Sigmoid colon (tissue), 7 donors: Measurements from ENCODE around the gene PRDX4. TPM values are rescaled to one million over a fixed set of nuclear protein-coding genes. Genes with fewer than 3 reads are reported as not detected.

Experiments used
- DNase-seq: peaks from one replicate; pipeline ENCODE4 v3.0.0-alpha.2; 2019
- H3K27ac ChIP-seq, 4 donors: fragments of 200-600 bp; sonication (generic); one replicate each; pipeline ENCODE4 v1.5.1; 2016 to 2019; ENCODE audit warnings: mild to moderate bottlenecking in 1 of 4
- H3K27me3 ChIP-seq, 3 donors: fragments of 200-600 bp; sonication (generic); one replicate each; pipeline ENCODE4 v1.5.1; 2019; ENCODE audit warnings: mild to moderate bottlenecking in 1 of 3
- H3K36me3 ChIP-seq, 4 donors: fragments of 200-600 bp; sonication (generic); one replicate each; pipeline ENCODE4 v1.5.1; 2016 to 2019
- H3K4me1 ChIP-seq, 4 donors: fragments of 200-600 bp; sonication (generic); one replicate each; pipeline ENCODE4 v1.5.1; 2017 to 2019
- H3K4me3 ChIP-seq, 4 donors: fragments of 200-600 bp; sonication (generic); one replicate each; pipeline ENCODE4 v1.5.1; 2017 to 2019; ENCODE audit warnings: mild to moderate bottlenecking in 2 of 4, moderate library complexity in 1 of 4
- H3K9me3 ChIP-seq, 4 donors: fragments of 200-600 bp in 3 of 4; sonication (generic) in 3 of 4; one replicate each; pipeline versions ENCODE4 v1.5.1 to v1.6.1; 2013 to 2019
- EP300 ChIP-seq, 4 donors: sonication (generic); formaldehyde crosslinking; IDR thresholded peaks; one replicate each; pipeline ENCODE4 v1.6.1; 2017; ENCODE audit warnings: antibody characterized with exemption in 4 of 4
- POLR2A ChIP-seq, 2 donors: fragments of 450-650 bp; IDR thresholded peaks; one replicate each; pipeline ENCODE4 v1.6.1; 2016; ENCODE audit warnings: antibody characterized with exemption in 2 of 2, mild to moderate bottlenecking in 2 of 2, moderate library complexity in 2 of 2
- POLR2AphosphoS5 ChIP-seq, 4 donors: sonication (generic); formaldehyde crosslinking; IDR thresholded peaks; one replicate each; pipeline ENCODE4 v1.6.1; 2017; ENCODE audit warnings: antibody characterized with exemption in 4 of 4
- WGBS, 2 donors: extraction: QIAGEN DNeasy Blood & Tissue Kit; methylation state at CpG; one replicate each; pipeline ENCODE4 v1.1.7; 2013; 5-methylcytosine and 5-hydroxymethylcytosine counted together
- intact Hi-C: fragments of 100-400 bp; cut with DNase I; formaldehyde crosslinking; loops from one replicate; pipeline ENCODE4 v1.15.1; 2023
- polyA plus RNA-seq, 3 donors: library from polyadenylated mRNA; stranded (reverse); fragments of 200-250 nt; gene quantifications; one replicate each; pipeline ENCODE4 v1.2.3, GENCODE V29; 2013
- total RNA-seq, 4 donors: library from RNA; depleted of rRNA; stranded (reverse); fragments of >200 nt; gene quantifications; one replicate each; pipeline ENCODE4 v1.1.0, GENCODE V29; 2016
- TF ChIP-seq, protein P1 (sequence below), 4 experiments: fragments of 450-650 bp in 3 of 4; fragments of 200-600 bp in 1 of 4; IDR thresholded peaks; one replicate each; pipeline ENCODE4 v1.5.1; 2016 to 2019; ENCODE audit warnings: antibody characterized with exemption in 4 of 4, mild to moderate bottlenecking in 3 of 4, moderate library complexity in 2 of 4
- donor health status: healthy with polysubstance abuse.
- donor health status: Bipolar disorder and iron deficiency.
- donor health status: healthy.

The PRDX4 gene
- 10 to 100 TPM; 54.2 to 67.0 (median 57.2) TPM for total RNA-seq
- 10 to 100 TPM; 21.6 to 92.8 (median 25.2) TPM for polyA plus RNA-seq

DNA sequence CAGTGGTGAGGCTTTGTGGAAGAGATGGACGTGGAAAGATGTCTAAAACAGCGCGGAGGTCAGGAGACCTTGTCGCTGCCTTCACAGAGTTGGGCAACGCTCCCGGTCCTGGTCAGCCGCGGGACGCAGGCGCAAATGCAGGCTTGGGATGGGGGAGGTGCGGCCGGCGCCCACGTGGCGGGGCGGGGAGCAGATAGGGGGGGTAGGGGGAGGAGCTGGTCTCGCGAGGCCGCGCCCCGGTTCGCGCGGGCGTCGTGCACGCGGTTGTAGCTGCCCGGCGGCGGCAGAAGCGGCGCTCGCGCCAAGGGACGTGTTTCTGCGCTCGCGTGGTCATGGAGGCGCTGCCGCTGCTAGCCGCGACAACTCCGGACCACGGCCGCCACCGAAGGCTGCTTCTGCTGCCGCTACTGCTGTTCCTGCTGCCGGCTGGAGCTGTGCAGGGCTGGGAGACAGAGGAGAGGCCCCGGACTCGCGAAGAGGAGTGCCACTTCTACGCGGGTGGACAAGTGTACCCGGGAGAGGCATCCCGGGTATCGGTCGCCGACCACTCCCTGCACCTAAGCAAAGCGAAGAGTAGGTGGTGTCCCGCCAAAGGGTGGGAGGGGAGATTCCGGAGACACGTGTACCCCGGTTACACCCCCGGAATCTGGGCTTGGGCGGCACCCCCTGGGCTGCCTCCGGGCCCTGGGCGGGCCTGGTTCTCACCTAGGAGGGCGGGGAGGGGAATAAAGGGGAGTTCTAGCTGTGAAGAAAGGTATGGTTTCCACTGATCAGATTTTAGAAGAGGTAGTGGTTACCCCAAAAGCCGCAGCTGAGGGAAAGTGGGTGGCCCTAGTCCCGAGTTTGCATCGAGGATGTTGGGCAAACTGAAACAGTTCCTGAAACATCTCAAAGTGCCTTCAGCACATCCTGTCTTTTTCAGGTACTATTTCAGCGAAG is at the start of gene PRDX4:
Gene PRDX4, plus strand, starts transcription at position 255 of the 939 bp plus-strand sequence. Its CDS starts 78 bp downstream, at position 333.
- Histone ChIP-seq H3K4me1 (peaks cover 0 to 16% (median 2%) of the 10 kb centered on the region in 4 donors), H3K27ac (peak within 1 kb of the TSS; percentile 75 to 82 (median 80)), H3K4me3 (peak within 1 kb of the TSS; percentile 47 to 67 (median 66)), H3K9me3 (no peaks in the 10 kb centered on the region), H3K27me3 (no peaks in the 10 kb centered on the region), H3K36me3 (peaks cover 0 to 8% (median 0%) of the 10 kb centered on the region in 4 donors)
- DNase-seq, result peak; percentile 96
- intact Hi-C loops, result loop anchor here (5.0 to 10.0 kb wide), 2 partner anchors 237 to 1025 kb away; partner anchors contain the start of genes APOO, CXorf58 and POLA1
- TF ChIP-seq, protein P1, sequence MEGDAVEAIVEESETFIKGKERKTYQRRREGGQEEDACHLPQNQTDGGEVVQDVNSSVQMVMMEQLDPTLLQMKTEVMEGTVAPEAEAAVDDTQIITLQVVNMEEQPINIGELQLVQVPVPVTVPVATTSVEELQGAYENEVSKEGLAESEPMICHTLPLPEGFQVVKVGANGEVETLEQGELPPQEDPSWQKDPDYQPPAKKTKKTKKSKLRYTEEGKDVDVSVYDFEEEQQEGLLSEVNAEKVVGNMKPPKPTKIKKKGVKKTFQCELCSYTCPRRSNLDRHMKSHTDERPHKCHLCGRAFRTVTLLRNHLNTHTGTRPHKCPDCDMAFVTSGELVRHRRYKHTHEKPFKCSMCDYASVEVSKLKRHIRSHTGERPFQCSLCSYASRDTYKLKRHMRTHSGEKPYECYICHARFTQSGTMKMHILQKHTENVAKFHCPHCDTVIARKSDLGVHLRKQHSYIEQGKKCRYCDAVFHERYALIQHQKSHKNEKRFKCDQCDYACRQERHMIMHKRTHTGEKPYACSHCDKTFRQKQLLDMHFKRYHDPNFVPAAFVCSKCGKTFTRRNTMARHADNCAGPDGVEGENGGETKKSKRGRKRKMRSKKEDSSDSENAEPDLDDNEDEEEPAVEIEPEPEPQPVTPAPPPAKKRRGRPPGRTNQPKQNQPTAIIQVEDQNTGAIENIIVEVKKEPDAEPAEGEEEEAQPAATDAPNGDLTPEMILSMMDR (IDR thresholded peaks at IDR 0.05), result no peak
- peak in 1 of 4 donors; percentile 55 for TF ChIP-seq EP300 (IDR thresholded peaks at IDR 0.05)
- peak in 3 of 4 donors; percentile 69 to 81 (median 78) for TF ChIP-seq POLR2AphosphoS5 (IDR thresholded peaks at IDR 0.05)
- peak in 1 of 2 donors; percentile 18 for TF ChIP-seq POLR2A (IDR thresholded peaks at IDR 0.05)
- 0% methylated on average over 73 of the region's 73 CpGs for WGBS, 2 donors

DNA sequence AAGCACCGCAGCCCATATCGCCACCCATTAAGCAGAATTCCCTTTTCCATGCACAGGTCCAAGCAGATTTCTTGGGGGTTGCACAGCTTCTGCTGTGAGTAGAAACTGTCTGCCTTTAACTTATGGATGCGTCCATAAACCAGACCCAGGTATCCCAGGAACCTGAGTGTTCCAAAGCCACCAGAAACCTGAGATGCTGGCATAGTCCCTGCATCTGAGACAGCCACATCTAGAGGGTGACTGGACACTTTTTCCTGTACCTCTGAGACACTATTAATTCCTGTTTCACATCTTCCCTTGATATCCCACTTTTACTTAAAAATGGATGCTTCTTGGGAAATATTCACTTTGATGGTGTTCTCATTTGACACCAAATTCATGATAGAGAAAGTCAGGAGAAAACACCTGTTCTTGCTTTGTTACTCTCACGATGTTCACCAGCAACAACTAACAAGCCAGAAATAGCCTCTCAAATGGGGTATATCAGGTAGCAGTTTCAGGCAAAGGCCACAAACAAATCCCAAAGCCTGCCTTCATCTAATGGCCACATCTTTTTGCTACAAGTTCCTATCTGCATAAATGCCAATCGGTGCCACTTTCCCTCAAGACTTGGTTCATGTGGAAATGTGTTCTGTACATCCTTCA is 45.5 kb upstream of the PRDX4 start:
- DNase-seq, result no peak

GRCh38 chrX:23623797-23624196 is 43.5 kb upstream of the PRDX4 start:
- intact Hi-C loops, result no loop called here
- Histone ChIP-seq H3K4me3 (no peak overlapping the region), H3K4me1 (no peaks in the 10 kb centered on the region), H3K9me3 (no peaks in the 10 kb centered on the region), H3K27me3 (no peaks in the 10 kb centered on the region), H3K36me3 (no peaks in the 10 kb centered on the region), H3K27ac (no peak overlapping the region)
- TF ChIP-seq POLR2A (IDR thresholded peaks at IDR 0.05) (no peak), POLR2AphosphoS5 (IDR thresholded peaks at IDR 0.05) (no peak)
- TF ChIP-seq, protein P1 (IDR thresholded peaks at IDR 0.05), result no peak
- no peak for DNase-seq
- WGBS, 2 donors, result 72 to 74% methylated on average over 4 of the region's 4 CpGs

More for the DNA sequence above, 45.5 kb upstream of the PRDX4 start:
- no peaks in the 10 kb centered on the region for H3K36me3 ChIP-seq
- intact Hi-C loops, result no loop called here
- 93 to 96% methylated on average over 5 of the region's 5 CpGs for WGBS, 2 donors
- H3K9me3 ChIP-seq, result no peaks in the 10 kb centered on the region
- no peak for TF ChIP-seq EP300 (IDR thresholded peaks at IDR 0.05)
- TF ChIP-seq POLR2AphosphoS5 (IDR thresholded peaks at IDR 0.05), result no peak
- TF ChIP-seq, protein P1 (IDR thresholded peaks at IDR 0.05), result no peak
- TF ChIP-seq POLR2A (IDR thresholded peaks at IDR 0.05), result no peak
- H3K27me3 ChIP-seq, result no peaks in the 10 kb centered on the region
- H3K4me3 ChIP-seq, result no peak overlapping the region
- no peak overlapping the region for H3K27ac ChIP-seq
- no peaks in the 10 kb centered on the region for H3K4me1 ChIP-seq

DNA sequence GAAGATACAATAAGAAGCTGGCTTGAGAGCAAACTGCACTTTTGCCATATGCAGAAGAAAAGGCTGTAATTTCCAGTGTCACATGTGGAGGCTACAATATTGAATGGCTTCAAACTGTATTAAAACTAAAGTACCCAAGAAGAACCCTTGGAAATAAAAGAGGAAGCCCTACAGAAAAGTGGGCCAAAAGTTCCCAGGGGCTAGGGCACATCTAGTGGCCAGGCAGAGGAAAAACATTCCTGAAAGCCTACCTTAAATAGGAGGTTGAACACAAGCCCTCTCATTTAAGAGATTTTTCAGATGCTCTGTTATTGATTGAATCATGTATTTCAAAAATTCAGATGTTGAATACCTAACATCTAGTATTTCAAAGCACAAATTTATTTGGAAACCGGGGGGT is 40.6 kb upstream of the PRDX4 start:
- no peak for TF ChIP-seq POLR2AphosphoS5 (IDR thresholded peaks at IDR 0.05)
- TF ChIP-seq, protein P1 (IDR thresholded peaks at IDR 0.05), result no peak
- no peak for TF ChIP-seq POLR2A (IDR thresholded peaks at IDR 0.05)
- TF ChIP-seq EP300 (IDR thresholded peaks at IDR 0.05), result no peak
- H3K4me3 ChIP-seq, result no peak overlapping the region
- 81 to 89% methylated on average over 1 of the region's 1 CpG for WGBS, 2 donors
- H3K27me3 ChIP-seq, result no peaks in the 10 kb centered on the region
- H3K9me3 ChIP-seq, result no peaks in the 10 kb centered on the region
- H3K36me3 ChIP-seq, result no peaks in the 10 kb centered on the region
- intact Hi-C loops, result no loop called here
- no peaks in the 10 kb centered on the region for H3K4me1 ChIP-seq
- DNase-seq, result no peak
- no peak overlapping the region for H3K27ac ChIP-seq
